Vagina (tissue), 2 donors: ENCODE measurements around the gene APP. TPM values are rescaled to one million over a fixed set of nuclear protein-coding genes. Genes with fewer than 3 reads are reported as not detected.

Experiments
- DNase-seq, 2 donors: peaks; one replicate each; pipeline ENCODE4 v3.0.0-alpha.2; 2017; ENCODE audit errors: extremely low spot score in 2 of 2
- H3K27ac ChIP-seq: fragments of 200-600 bp; sonication (generic); one replicate; pipeline ENCODE4 v1.5.1; 2019
- H3K27me3 ChIP-seq: fragments of 200-600 bp; sonication (generic); one replicate; pipeline ENCODE4 v1.5.1; 2019
- H3K36me3 ChIP-seq, 2 donors: fragments of 200-600 bp; sonication (generic); one replicate each; pipeline ENCODE4 v1.5.1; 2017 to 2019
- H3K4me1 ChIP-seq: fragments of 200-600 bp; sonication (generic); one replicate; pipeline ENCODE4 v1.5.1; 2019
- H3K4me3 ChIP-seq, 2 donors: fragments of 200-600 bp; sonication (generic); 1 replicate in 1 of 2; 2 replicates in 1 of 2; pipeline ENCODE4 v1.5.1; 2016 to 2019
- H3K9me3 ChIP-seq: fragments of 200-600 bp; sonication (generic); one replicate; pipeline ENCODE4 v1.5.1; 2019
- POLR2A ChIP-seq, 2 donors: fragments of 450-650 bp; IDR thresholded peaks; one replicate each; pipeline ENCODE4 v1.6.1; 2017; ENCODE audit warnings: antibody characterized with exemption in 2 of 2, mild to moderate bottlenecking in 2 of 2, moderate library complexity in 2 of 2
- POLR2AphosphoS5 ChIP-seq, 2 donors: sonication (generic); formaldehyde crosslinking; IDR thresholded peaks; one replicate each; pipeline ENCODE4 v1.9.0; 2017; ENCODE audit warnings: antibody characterized with exemption in 2 of 2, mild to moderate bottlenecking in 2 of 2, low read depth in 1 of 2; ENCODE audit not compliant: insufficient read depth in 1 of 2
- intact Hi-C: fragments of 100-400 bp; cut with DNase I; formaldehyde crosslinking; loops from one replicate; pipeline ENCODE4 v1.15.1; 2023
- total RNA-seq: library from RNA; depleted of rRNA; stranded (reverse); fragments of >200 nt; gene quantifications from one replicate; pipeline ENCODE4 v1.2.3, GENCODE V29; 2016
- TF ChIP-seq, protein P1 (sequence below), 3 experiments: fragments of 450-650 bp in 2 of 3; fragments of 200-600 bp in 1 of 3; sonication (generic) in 1 of 3; IDR thresholded peaks; one replicate each; pipeline ENCODE4 v1.5.1; 2017 to 2019; ENCODE audit warnings: antibody characterized with exemption in 3 of 3, mild to moderate bottlenecking in 2 of 3, moderate library complexity in 2 of 3

Gene APP
- total RNA-seq, 1 donor from 2014 or later = 315 TPM

DNA sequence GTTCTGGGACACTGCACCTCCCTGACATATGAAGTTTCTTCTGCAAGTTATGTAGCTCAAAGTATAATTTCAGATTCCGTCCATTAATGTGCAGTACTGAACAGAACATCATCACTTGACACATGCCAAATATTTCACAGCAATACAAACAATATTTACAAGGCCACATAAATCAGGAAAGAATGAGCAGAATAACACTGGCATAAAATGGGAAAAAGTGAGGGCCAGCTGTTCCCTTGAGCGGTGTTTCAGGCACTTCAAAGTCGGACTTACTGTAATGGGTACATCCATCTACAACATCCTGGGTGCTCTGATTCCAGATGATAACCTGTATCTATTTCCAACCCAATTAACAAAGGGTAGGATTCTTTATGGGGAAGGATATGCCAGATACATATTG lies 217.4 kb downstream of the APP start:
- intact Hi-C loops = no loop called here
- Histone ChIP-seq H3K27ac (no peak overlapping the region), H3K4me1 (peaks cover 9% of the 10 kb centered on the region), H3K36me3 (no peaks in the 10 kb centered on the region), H3K9me3 (no peaks in the 10 kb centered on the region), H3K27me3 (no peaks in the 10 kb centered on the region), H3K4me3 (no peak overlapping the region)
- TF ChIP-seq, protein P1, sequence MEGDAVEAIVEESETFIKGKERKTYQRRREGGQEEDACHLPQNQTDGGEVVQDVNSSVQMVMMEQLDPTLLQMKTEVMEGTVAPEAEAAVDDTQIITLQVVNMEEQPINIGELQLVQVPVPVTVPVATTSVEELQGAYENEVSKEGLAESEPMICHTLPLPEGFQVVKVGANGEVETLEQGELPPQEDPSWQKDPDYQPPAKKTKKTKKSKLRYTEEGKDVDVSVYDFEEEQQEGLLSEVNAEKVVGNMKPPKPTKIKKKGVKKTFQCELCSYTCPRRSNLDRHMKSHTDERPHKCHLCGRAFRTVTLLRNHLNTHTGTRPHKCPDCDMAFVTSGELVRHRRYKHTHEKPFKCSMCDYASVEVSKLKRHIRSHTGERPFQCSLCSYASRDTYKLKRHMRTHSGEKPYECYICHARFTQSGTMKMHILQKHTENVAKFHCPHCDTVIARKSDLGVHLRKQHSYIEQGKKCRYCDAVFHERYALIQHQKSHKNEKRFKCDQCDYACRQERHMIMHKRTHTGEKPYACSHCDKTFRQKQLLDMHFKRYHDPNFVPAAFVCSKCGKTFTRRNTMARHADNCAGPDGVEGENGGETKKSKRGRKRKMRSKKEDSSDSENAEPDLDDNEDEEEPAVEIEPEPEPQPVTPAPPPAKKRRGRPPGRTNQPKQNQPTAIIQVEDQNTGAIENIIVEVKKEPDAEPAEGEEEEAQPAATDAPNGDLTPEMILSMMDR (IDR thresholded peaks at IDR 0.05) = no peak
- TF ChIP-seq POLR2AphosphoS5 (IDR thresholded peaks at IDR 0.05; ENCODE audit: insufficient read depth in 1 of 2, low read depth in 1 of 2) (no peak), POLR2A (IDR thresholded peaks at IDR 0.05) (no peak)
- no peak for DNase-seq

- no peak overlapping the region for H3K4me3 ChIP-seq
- intact Hi-C loops = no loop called here
- no peaks in the 10 kb centered on the region for H3K27me3 ChIP-seq
- H3K4me1 ChIP-seq = peaks cover 9% of the 10 kb centered on the region
- no peaks in the 10 kb centered on the region for H3K9me3 ChIP-seq
- no peak overlapping the region for H3K27ac ChIP-seq
- H3K36me3 ChIP-seq = no peaks in the 10 kb centered on the region
- no peak for DNase-seq
- TF ChIP-seq, protein P1 (IDR thresholded peaks at IDR 0.05) = no peak
- TF ChIP-seq POLR2AphosphoS5 (IDR thresholded peaks at IDR 0.05; ENCODE audit: insufficient read depth in 1 of 2, low read depth in 1 of 2) (peak in 1 of 2 donors; percentile 45), POLR2A (IDR thresholded peaks at IDR 0.05) (no peak)
Measured at GRCh38 chr21:25952306-25952705, 218.3 kb downstream of the APP start.

DNA sequence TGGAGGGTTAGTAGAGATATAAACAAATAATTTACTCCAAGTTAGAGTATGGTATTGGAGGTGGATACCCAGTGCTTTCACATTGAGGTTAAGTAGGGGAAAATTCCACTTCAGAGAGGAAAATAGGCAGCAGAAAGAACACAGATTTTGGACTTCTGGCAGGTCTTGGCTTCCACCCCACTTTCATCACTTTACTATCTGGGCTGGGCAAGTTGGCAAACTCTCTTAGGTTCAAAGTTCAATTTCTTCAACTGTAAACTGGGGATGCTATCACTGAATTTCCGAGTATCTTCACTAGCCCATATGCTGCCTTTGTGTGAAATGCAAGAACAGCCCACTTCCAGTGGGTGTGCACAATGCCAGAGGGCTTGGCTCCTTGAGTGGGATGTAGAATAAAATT lies 220.9 kb downstream of the APP start:
- no peak overlapping the region for H3K4me3 ChIP-seq
- H3K27ac ChIP-seq = no peak overlapping the region
- H3K9me3 ChIP-seq = no peaks in the 10 kb centered on the region
- H3K27me3 ChIP-seq = no peaks in the 10 kb centered on the region
- peaks cover 5% of the 10 kb centered on the region for H3K4me1 ChIP-seq
- TF ChIP-seq POLR2A (IDR thresholded peaks at IDR 0.05) = no peak
- TF ChIP-seq, protein P1 (IDR thresholded peaks at IDR 0.05) = no peak
- TF ChIP-seq POLR2AphosphoS5 (IDR thresholded peaks at IDR 0.05; ENCODE audit: insufficient read depth in 1 of 2, low read depth in 1 of 2) = no peak
- no peak for DNase-seq
- no peaks in the 10 kb centered on the region for H3K36me3 ChIP-seq
- intact Hi-C loops = no loop called here

- H3K4me3 ChIP-seq = no peak overlapping the region
- intact Hi-C loops = no loop called here
- no peaks in the 10 kb centered on the region for H3K36me3 ChIP-seq
- no peak for DNase-seq
- peaks cover 5% of the 10 kb centered on the region for H3K4me1 ChIP-seq
- no peaks in the 10 kb centered on the region for H3K9me3 ChIP-seq
- TF ChIP-seq POLR2A (IDR thresholded peaks at IDR 0.05) = no peak
- no peak for TF ChIP-seq POLR2AphosphoS5 (IDR thresholded peaks at IDR 0.05; ENCODE audit: insufficient read depth in 1 of 2, low read depth in 1 of 2)
- TF ChIP-seq, protein P1 (IDR thresholded peaks at IDR 0.05) = no peak
- H3K27ac ChIP-seq = no peak overlapping the region
- H3K27me3 ChIP-seq = no peaks in the 10 kb centered on the region
Measured at GRCh38 chr21:25944672-25945213, 225.8 kb downstream of the APP start.

DNA sequence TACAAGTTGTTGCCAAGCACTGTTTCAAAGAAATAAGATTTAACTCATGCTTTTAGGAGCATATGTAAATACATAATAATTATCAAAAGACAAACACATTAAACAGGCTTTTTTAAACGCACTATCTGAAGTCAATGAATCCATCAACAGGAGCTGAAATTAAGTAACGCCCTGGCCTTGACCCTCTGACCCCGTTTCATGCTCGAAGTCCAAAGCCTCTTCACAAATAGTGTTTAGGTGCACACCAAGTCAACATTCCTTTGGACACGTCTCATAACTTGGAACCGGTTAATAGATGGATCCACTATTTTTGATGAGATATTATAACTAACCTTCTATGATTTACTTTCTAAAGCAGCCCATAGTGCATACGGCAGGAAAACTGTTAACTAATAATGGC lies 226.5 kb downstream of the APP start:
- TF ChIP-seq POLR2A (IDR thresholded peaks at IDR 0.05) (no peak), POLR2AphosphoS5 (IDR thresholded peaks at IDR 0.05; ENCODE audit: insufficient read depth in 1 of 2, low read depth in 1 of 2) (no peak)
- TF ChIP-seq, protein P1 (IDR thresholded peaks at IDR 0.05) = no peak
- Histone ChIP-seq H3K9me3 (no peaks in the 10 kb centered on the region), H3K4me3 (no peak overlapping the region), H3K27ac (no peak overlapping the region), H3K4me1 (peaks cover 1% of the 10 kb centered on the region), H3K36me3 (no peaks in the 10 kb centered on the region), H3K27me3 (no peaks in the 10 kb centered on the region)
- intact Hi-C loops = no loop called here
- DNase-seq = no peak
